Fibroblast of the conjunctiva (primary cell): ENCODE measurements around the gene CCDC150.
A peak's percentile ranks its signal among the peaks of the same experiment; 100 is the strongest.
"Not testable (repeated sequence)": the region's sequence is repeated elsewhere in the genome, so short reads cannot be mapped to it uniquely, and the experiment has no call there.

Experiments
- DNase-seq: peaks from one replicate; pipeline ENCODE4 v3.0.0-alpha.2; 2010; ENCODE audit warnings: low read depth

CCDC150 gene

GRCh38 chr2:196639180-196640030 lies at the start of gene CCDC150:
Gene CCDC150, plus strand, starts transcription at chr2:196639715. Its CDS starts 52 bp downstream, at chr2:196639767.
- peak; percentile 82 for DNase-seq

- no peak for DNase-seq
Measured at GRCh38 chr2:196590286-196590685, 49.2 kb upstream of the CCDC150 start.

- no peak for DNase-seq
Measured at GRCh38 chr2:196591004-196591403, 48.5 kb upstream of the CCDC150 start.

GRCh38 chr2:196591621-196592022 lies 47.9 kb upstream of the CCDC150 start:
- DNase-seq, result no peak

GRCh38 chr2:196592331-196592910 lies 47.1 kb upstream of the CCDC150 start:
- no peak for DNase-seq

GRCh38 chr2:196592911-196593881 lies 46.3 kb upstream of the CCDC150 start, which contains the start of gene HECW2:
Gene HECW2, minus strand, starts transcription at chr2:196593554.
- DNase-seq, result no peak

- DNase-seq, result no peak
Measured at GRCh38 chr2:196594158-196594557, 45.4 kb upstream of the CCDC150 start.

- DNase-seq, result no peak
Measured at GRCh38 chr2:196597531-196597930, 42.0 kb upstream of the CCDC150 start.

- DNase-seq, result no peak
Measured at GRCh38 chr2:196598412-196598811, 41.1 kb upstream of the CCDC150 start.

GRCh38 chr2:196598846-196599245 lies 40.7 kb upstream of the CCDC150 start:
- no peak for DNase-seq

- peak; percentile 75 for DNase-seq
Measured at GRCh38 chr2:196601430-196602306, 37.8 kb upstream of the CCDC150 start.

- DNase-seq, result no peak
Measured at GRCh38 chr2:196604196-196604595, 35.3 kb upstream of the CCDC150 start.

- no peak for DNase-seq
Measured at GRCh38 chr2:196606516-196606915, 33.0 kb upstream of the CCDC150 start.

- DNase-seq, result peak; percentile 42
Measured at GRCh38 chr2:196607073-196607472, 32.4 kb upstream of the CCDC150 start.

- not testable (repeated sequence) for DNase-seq
Measured at GRCh38 chr2:196607896-196608295, 31.6 kb upstream of the CCDC150 start.

GRCh38 chr2:196609806-196610205 lies 29.7 kb upstream of the CCDC150 start:
- no peak for DNase-seq

- no peak for DNase-seq
Measured at GRCh38 chr2:196610796-196611195, 28.7 kb upstream of the CCDC150 start.

- no peak for DNase-seq
Measured at GRCh38 chr2:196613302-196613701, 26.2 kb upstream of the CCDC150 start.

- no peak for DNase-seq
Measured at GRCh38 chr2:196617430-196617829, 22.1 kb upstream of the CCDC150 start.

GRCh38 chr2:196618661-196619060 lies 20.9 kb upstream of the CCDC150 start:
- no peak for DNase-seq

GRCh38 chr2:196630531-196630930 lies 9.0 kb upstream of the CCDC150 start:
- DNase-seq, result no peak
